GM06990 (cell line): ENCODE measurements around the gene DDI2.
A peak's percentile ranks its signal among the peaks of the same experiment; 100 is the strongest.
"Not testable (repeated sequence)": the region's sequence is repeated elsewhere in the genome, so short reads cannot be mapped to it uniquely, and the experiment has no call there.

Experiments
- DNase-seq: peaks from one replicate; pipeline ENCODE4 v3.0.0-alpha.2; 2011; ENCODE audit not compliant: insufficient read length; ENCODE audit errors: extremely low read depth
- H3K27me3 ChIP-seq: replicated peaks from 2 replicates; pipeline ENCODE4 v1.6.0; 2011; ENCODE audit warnings: low read length; ENCODE audit not compliant: control insufficient read depth, insufficient read depth
- H3K36me3 ChIP-seq: 2 replicates; pipeline ENCODE4 v1.5.1; 2011; ENCODE audit warnings: low read length; ENCODE audit not compliant: control insufficient read depth, insufficient read depth
- H3K4me3 ChIP-seq: replicated peaks from 2 replicates; pipeline ENCODE4 v1.5.1; 2011; ENCODE audit warnings: low read depth, mild to moderate bottlenecking, control low read depth, low read length
- CTCF ChIP-seq: IDR thresholded peaks from 2 replicates; pipeline ENCODE4 v1.5.1; 2011; ENCODE audit warnings: low read length, control low read depth, mild to moderate bottlenecking, inconsistent platforms; ENCODE audit not compliant: insufficient read depth, poor library complexity, severe bottlenecking

Gene DDI2

DNA sequence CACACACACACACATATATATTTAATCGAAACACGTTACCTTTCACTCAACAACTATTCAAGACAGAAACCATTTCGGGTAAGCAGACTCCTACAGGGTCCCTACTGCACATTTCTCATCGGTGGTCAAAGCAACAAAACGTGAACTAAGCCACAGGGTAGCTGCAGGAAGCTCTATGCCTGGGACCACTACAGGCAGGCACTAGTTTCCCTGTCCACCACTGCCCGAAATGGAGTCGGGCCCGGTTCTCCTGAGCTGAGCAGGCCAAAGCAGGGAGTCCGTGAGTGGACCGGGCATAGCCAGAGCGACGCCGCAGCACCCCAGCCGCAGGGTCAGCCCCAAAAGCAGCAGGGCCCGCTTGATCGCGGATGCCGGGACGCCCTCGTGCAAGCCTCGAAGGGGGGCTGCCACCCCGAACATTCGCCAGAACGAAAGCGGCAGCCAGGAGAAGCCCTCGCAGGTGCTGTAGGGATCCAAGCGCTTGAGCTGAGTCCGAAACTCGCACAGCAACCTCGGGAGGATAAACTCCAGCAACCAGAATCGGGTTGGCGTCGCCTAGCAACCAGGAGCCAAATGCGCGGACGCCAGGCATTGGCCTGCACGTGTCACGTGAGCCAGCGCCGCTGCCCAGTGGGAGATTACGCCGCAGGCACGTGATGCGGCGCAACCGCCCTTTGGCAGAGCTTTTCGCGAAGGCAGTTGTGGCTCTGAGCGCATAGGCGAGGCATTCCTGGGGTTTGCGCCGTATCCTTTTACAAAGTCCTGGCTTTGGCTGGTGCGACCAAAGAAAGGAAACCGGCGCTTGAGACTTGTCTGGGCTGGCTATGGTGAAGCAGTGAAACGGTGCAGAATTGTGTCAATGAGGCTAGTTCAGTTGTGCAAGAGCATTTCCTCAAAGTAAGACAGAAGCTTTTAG lies 13.9 kb upstream of the DDI2 start:
- H3K4me3 ChIP-seq: peak overlapping the region; percentile 64
- DNase-seq: peak; percentile 88
- TF ChIP-seq CTCF: no peak
- H3K27me3 ChIP-seq: no peaks in the 10 kb centered on the region
- no peaks in the 10 kb centered on the region for H3K36me3 ChIP-seq

DNA sequence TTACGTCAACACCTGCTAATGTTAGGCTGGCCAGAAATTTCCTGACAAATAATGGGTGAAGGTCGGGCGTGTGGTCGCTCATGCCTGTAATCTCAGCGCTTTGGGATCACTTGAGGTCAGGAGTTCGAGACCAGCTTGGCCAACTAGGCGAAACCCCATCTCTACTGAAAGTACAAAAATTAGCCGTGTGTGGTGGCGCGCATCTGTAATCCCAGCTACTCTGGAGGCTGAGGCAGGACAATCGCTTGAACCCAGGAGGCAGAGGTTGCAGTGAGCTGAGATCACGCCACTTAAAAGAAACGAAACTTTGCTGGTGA lies 13.3 kb upstream of the DDI2 start:
- not testable (repeated sequence) for H3K27me3 ChIP-seq, H3K36me3 ChIP-seq, DNase-seq
- H3K4me3 ChIP-seq: peak overlapping the region; percentile 25; the same call in 1 of the 2 replicates

DNA sequence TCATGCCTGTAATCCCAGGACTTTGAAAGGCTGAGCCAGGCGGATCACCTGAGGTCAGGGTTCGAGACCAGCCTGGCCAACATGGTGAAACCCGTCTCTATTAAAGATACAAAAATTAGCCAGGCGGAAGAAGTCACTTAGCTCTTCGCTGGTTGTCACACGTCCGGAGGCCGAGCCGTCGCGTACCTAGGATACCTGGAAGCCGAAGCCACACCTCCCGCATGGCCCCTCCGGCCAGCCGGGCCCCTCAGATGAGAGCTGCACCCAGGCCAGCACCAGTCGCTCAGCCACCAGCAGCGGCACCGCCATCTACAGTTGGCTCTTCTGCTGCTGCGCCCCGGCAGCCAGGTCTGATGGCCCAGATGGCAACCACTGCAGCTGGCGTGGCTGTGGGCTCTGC lies 12.9 kb upstream of the DDI2 start:
- H3K4me3 ChIP-seq, DNase-seq, H3K36me3 ChIP-seq, H3K27me3 ChIP-seq: not testable (repeated sequence)

- H3K27me3 ChIP-seq: no peaks in the 10 kb centered on the region
- no peak overlapping the region for H3K4me3 ChIP-seq
- TF ChIP-seq CTCF: no peak
- H3K36me3 ChIP-seq: no peaks in the 10 kb centered on the region
- DNase-seq: no peak
Observed at GRCh38 chr1:15605398-15606383, 11.6 kb upstream of the DDI2 start.

GRCh38 chr1:15609631-15610030 lies 7.6 kb upstream of the DDI2 start:
- no peak overlapping the region for H3K4me3 ChIP-seq
- no peaks in the 10 kb centered on the region for H3K36me3 ChIP-seq
- DNase-seq: no peak
- TF ChIP-seq CTCF: no peak
- no peaks in the 10 kb centered on the region for H3K27me3 ChIP-seq

DNA sequence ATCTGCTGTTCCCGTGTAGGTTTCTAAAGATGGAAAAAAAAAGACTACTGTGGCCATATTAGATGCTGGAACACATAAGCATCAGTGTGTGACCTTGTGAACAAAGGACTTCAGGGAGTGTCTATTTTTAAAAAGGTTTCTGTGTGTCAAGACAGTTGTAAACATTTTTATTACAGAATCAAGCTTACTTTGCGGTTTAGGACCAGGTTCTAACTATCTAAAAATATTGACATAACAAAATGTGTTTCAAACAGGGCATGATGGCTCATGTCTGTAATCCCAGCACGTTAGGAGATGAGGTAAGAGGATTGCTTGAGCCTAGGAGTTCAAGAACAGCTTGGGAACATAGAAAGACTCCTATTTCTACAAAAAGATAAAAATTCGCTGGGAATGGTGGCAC lies 7.1 kb upstream of the DDI2 start:
- H3K4me3 ChIP-seq: no peak overlapping the region
- DNase-seq: no peak
- H3K27me3 ChIP-seq: no peaks in the 10 kb centered on the region
- TF ChIP-seq CTCF: no peak
- H3K36me3 ChIP-seq: no peaks in the 10 kb centered on the region
